CD4-positive, alpha-beta T cell (primary cell): ENCODE results near the gene NR2F6. TPM values are rescaled to one million over a fixed set of nuclear protein-coding genes. Genes with fewer than 3 reads are reported as not detected.

ENCODE experiments used
- ATAC-seq: fragments of 200-7000 bp; cut with Tn5 transposase; one replicate; pipeline ENCODE4 v1.10.0; 2022; ENCODE audit warnings: mild to moderate bottlenecking; ENCODE audit not compliant: poor library complexity
- CTCF ChIA-PET: fragments of 350-600 bp; sonication (Branson Sonifier 250); formaldehyde crosslinking; loops from one replicate; lab custom pipeline; 2021; ENCODE audit warnings: antibody characterized with exemption, inconsistent platforms; lab: Charles Lee
- POLR2A ChIA-PET: fragments of 350-600 bp; sonication (Branson Sonifier 250); formaldehyde crosslinking; loops from one replicate; lab custom pipeline; 2021; ENCODE audit warnings: antibody characterized with exemption, inconsistent platforms; lab: Charles Lee
- DNase-seq, 14 experiments: peaks; one replicate each; pipeline ENCODE4 v3.0.0-alpha.2; 2013 to 2020; ENCODE audit warnings: mixed read lengths in 2 of 14
- H3K27ac ChIP-seq, 2 donors: one replicate each; pipeline versions ENCODE4 v1.5.1 to v1.7.0; 2013; ENCODE audit warnings: low read length in 2 of 2, low read depth in 1 of 2, mild to moderate bottlenecking in 1 of 2
- H3K27me3 ChIP-seq, 2 experiments: 1 replicate in 1 of 2; 2 replicates in 1 of 2; pipeline versions ENCODE4 v1.6.1 to v1.7.0; 2013; ENCODE audit warnings: low read length in 2 of 2, control low read depth in 1 of 2, mild to moderate bottlenecking in 1 of 2, moderate library complexity in 1 of 2; ENCODE audit not compliant: insufficient read depth in 2 of 2, control insufficient read depth in 1 of 2
- H3K36me3 ChIP-seq: one replicate; pipeline ENCODE4 v1.6.1; 2013; ENCODE audit warnings: low read length, control low read depth; ENCODE audit not compliant: insufficient read depth
- H3K4me1 ChIP-seq: one replicate; pipeline ENCODE4 v1.6.1; 2013; ENCODE audit warnings: low read length, control low read depth; ENCODE audit not compliant: insufficient read depth
- H3K4me3 ChIP-seq: one replicate; pipeline ENCODE4 v1.5.1; 2013; ENCODE audit warnings: mild to moderate bottlenecking, low read length, moderate library complexity
- H3K9me3 ChIP-seq, 2 experiments: 1 replicate in 1 of 2; 2 replicates in 1 of 2; pipeline versions ENCODE4 v1.6.1 to v1.7.0; 2013; ENCODE audit warnings: low read length in 2 of 2, mild to moderate bottlenecking in 2 of 2, control low read depth in 1 of 2, moderate library complexity in 1 of 2; ENCODE audit not compliant: control insufficient read depth in 1 of 2, insufficient read depth in 1 of 2
- H3K27ac Mint-ChIP-seq: one replicate; pipeline ENCODE4 v1.8.0; 2020; ENCODE audit warnings: mixed read lengths
- H3K27me3 Mint-ChIP-seq: one replicate; pipeline ENCODE4 v1.8.0; 2021; ENCODE audit warnings: mixed read lengths
- H3K36me3 Mint-ChIP-seq: one replicate; pipeline ENCODE4 v1.8.0; 2021; ENCODE audit warnings: low read depth, mixed read lengths
- H3K4me1 Mint-ChIP-seq: one replicate; pipeline ENCODE4 v1.8.0; 2021; ENCODE audit warnings: low read depth, mixed read lengths
- H3K4me3 Mint-ChIP-seq: one replicate; pipeline ENCODE4 v1.8.0; 2020; ENCODE audit warnings: mild to moderate bottlenecking, mixed read lengths
- H3K9me3 Mint-ChIP-seq: one replicate; pipeline ENCODE4 v1.8.0; 2020; ENCODE audit warnings: mixed read lengths
- intact Hi-C, 2 experiments: fragments of 100-400 bp; cut with DNase I in 1 of 2; cut with micrococcal nuclease in 1 of 2; formaldehyde crosslinking; loops; one replicate each; pipeline versions ENCODE4 v1.15.1 to v1.9.0; 2023 to 2025; cut with DNase I, micrococcal nuclease
- total RNA-seq, 174 experiments: library from RNA in 2 of 174; stranded (reverse) in 2 of 174; gene quantifications; one replicate each; pipeline ENCODE4 v1.2.3 and lab custom pipeline; 2021 to 2026
- TF ChIP-seq, protein P1 (sequence below): fragments of 200-600 bp; IDR thresholded peaks from one replicate; pipeline ENCODE4 v1.8.0; 2022; ENCODE audit warnings: antibody characterized with exemption, mild to moderate bottlenecking

Gene NR2F6
- total RNA-seq, 2 experiments from 2014 or later: 0.74 to 1.1 TPM

DNA sequence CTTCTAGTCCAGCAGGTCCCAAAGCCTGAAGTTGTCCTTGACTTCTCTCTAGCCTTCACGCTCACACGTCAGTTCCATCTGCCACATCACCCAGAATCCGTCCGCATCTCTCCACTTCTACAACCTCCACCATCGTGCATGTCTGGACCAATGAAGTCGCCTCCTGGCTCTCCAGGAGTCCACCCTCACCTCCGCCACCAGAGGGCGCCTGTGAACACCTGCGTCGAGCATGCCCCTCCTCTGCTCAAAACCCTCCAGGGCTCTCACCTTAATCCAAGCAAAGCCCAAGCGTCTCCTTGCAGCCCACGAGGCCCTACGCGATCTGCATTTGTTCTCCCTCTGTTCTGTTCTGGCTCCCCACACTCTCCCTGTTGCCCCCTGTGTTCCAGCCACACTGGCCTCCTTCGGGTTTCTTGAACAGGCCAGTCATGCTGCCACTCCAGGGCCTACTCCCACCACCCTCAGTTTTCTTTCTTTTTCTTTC lies 15.2 kb upstream of the NR2F6 start:
- Mint-ChIP-seq H3K9me3 (no peaks in the 10 kb centered on the region), H3K4me3 (no peak overlapping the region), H3K36me3 (no peaks in the 10 kb centered on the region), H3K4me1 (peaks cover 5% of the 10 kb centered on the region), H3K27ac (no peak overlapping the region), H3K27me3 (no peaks in the 10 kb centered on the region)
- Histone ChIP-seq H3K27ac (no peak overlapping the region), H3K4me3 (no peak overlapping the region), H3K9me3 (no peaks in the 10 kb centered on the region), H3K4me1 (peaks cover 18% of the 10 kb centered on the region), H3K36me3 (no peaks in the 10 kb centered on the region), H3K27me3 (no peaks in the 10 kb centered on the region)
- DNase-seq: peak; percentile 83 to 94 (median 89)
- POLR2A ChIA-PET: no interaction called here
- TF ChIP-seq, protein P1, sequence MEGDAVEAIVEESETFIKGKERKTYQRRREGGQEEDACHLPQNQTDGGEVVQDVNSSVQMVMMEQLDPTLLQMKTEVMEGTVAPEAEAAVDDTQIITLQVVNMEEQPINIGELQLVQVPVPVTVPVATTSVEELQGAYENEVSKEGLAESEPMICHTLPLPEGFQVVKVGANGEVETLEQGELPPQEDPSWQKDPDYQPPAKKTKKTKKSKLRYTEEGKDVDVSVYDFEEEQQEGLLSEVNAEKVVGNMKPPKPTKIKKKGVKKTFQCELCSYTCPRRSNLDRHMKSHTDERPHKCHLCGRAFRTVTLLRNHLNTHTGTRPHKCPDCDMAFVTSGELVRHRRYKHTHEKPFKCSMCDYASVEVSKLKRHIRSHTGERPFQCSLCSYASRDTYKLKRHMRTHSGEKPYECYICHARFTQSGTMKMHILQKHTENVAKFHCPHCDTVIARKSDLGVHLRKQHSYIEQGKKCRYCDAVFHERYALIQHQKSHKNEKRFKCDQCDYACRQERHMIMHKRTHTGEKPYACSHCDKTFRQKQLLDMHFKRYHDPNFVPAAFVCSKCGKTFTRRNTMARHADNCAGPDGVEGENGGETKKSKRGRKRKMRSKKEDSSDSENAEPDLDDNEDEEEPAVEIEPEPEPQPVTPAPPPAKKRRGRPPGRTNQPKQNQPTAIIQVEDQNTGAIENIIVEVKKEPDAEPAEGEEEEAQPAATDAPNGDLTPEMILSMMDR: peak; percentile 88
- CTCF ChIA-PET: interaction anchor here (0.7 to 3.0 kb wide), 10 partner anchors 11 to 178 kb away, joined by 3 to 21 read pairs (median 3); partner anchors contain the start of genes ANKLE1, DDA1 and USE1
- intact Hi-C loops: loop anchor here (1.0 to 10.0 kb wide), 4 partner anchors 22 to 206 kb away; no protein-coding TSS in a partner anchor
- ATAC-seq: peak; percentile 100

DNA sequence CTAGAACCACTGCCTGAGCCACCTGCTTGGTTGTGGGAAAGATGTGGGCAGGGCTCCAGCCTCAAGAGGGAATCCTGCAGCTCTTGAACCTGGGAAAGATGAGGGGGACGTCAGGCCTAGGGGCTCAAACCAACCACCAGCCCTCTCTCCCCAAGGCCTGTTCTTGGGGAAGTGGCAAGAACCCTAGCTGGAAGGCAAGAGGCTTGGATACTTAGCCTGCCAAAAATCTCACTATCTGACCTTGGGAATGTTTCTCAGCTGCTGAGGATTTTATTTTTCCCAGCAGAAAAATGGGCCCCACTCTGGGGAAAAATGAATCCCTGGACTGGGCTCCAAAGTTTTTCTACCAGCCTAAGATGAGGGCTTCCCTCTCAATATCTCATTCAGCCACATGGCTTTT lies 14.2 kb upstream of the NR2F6 start:
- no peaks in the 10 kb centered on the region for H3K9me3 Mint-ChIP-seq
- intact Hi-C loops: loop anchor here (1.0 to 10.0 kb wide), 4 partner anchors 23 to 207 kb away; no protein-coding TSS in a partner anchor
- no peaks in the 10 kb centered on the region for H3K9me3 ChIP-seq
- H3K4me1 Mint-ChIP-seq: peaks cover 5% of the 10 kb centered on the region
- peaks cover 14% of the 10 kb centered on the region for H3K4me1 ChIP-seq
- H3K4me3 ChIP-seq: no peak overlapping the region
- POLR2A ChIA-PET: no interaction called here
- no peaks in the 10 kb centered on the region for H3K36me3 ChIP-seq
- no peak overlapping the region for H3K4me3 Mint-ChIP-seq
- no peak overlapping the region for H3K27ac ChIP-seq
- no peaks in the 10 kb centered on the region for H3K27me3 ChIP-seq
- TF ChIP-seq, protein P1: no peak
- ATAC-seq (no peak), DNase-seq (no peak)
- H3K27me3 Mint-ChIP-seq: no peaks in the 10 kb centered on the region
- no peak overlapping the region for H3K27ac Mint-ChIP-seq
- CTCF ChIA-PET: interaction anchor here (0.7 to 3.0 kb wide), 8 partner anchors 10 to 177 kb away, joined by 3 to 21 read pairs (median 3); partner anchors contain the start of genes ANKLE1, DDA1 and USE1
- no peaks in the 10 kb centered on the region for H3K36me3 Mint-ChIP-seq

DNA sequence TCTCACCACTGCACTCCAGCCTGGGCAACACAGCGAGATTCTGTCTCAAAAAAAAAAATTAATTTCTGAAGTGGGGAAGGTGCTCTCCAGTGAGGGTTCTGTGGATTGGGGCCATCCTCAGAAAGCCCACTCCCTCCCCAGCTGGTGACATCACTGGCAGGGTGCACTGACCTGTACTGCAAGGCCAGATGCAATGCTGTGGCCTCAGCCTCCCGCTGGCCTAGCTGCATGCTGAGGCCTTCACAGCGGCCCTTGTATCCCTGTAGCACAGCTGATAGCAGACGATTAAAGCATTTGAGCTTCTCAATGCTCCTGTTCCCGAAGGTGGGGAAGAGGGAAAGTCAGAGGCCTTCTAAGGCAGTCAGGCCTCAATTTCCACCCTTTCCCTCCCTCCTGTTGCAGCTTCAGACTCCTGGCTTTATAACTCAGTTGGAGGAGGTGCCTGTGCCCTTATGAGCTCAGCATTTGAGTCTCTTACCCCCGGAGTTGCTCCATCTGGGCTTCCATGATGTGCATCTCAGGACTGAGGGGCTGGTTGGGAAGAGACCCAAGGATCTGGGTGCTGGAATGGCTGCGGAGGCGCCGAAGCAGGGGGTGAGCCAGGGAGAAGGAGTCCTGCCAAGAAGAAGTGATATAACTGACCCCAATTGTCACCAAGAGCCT lies 13.5 kb upstream of the NR2F6 start:
- ChIA-PET CTCF (interaction anchor here (3.0 kb wide), 1 partner anchor 24 kb away, joined by 21 read pairs; the partner anchor contains the start of gene ANKLE1), POLR2A (no interaction called here)
- H3K27ac Mint-ChIP-seq: no peak overlapping the region
- no peak overlapping the region for H3K27ac ChIP-seq
- no peak overlapping the region for H3K4me3 Mint-ChIP-seq
- peaks cover 7% of the 10 kb centered on the region for H3K4me1 ChIP-seq
- H3K27me3 Mint-ChIP-seq: no peaks in the 10 kb centered on the region
- no peak overlapping the region for H3K4me3 ChIP-seq
- intact Hi-C loops: no loop called here
- H3K36me3 ChIP-seq: no peaks in the 10 kb centered on the region
- TF ChIP-seq, protein P1: no peak
- H3K9me3 Mint-ChIP-seq: no peaks in the 10 kb centered on the region
- no peaks in the 10 kb centered on the region for H3K36me3 Mint-ChIP-seq
- no peaks in the 10 kb centered on the region for H3K9me3 ChIP-seq
- ATAC-seq (no peak), DNase-seq (no peak)
- H3K4me1 Mint-ChIP-seq: peaks cover 5% of the 10 kb centered on the region
- no peaks in the 10 kb centered on the region for H3K27me3 ChIP-seq
